T-helper 2 cell treated with Interferon-gamma antibody and Interleukin-4, amounts not matched to agents 5 μg/mL and 100 μg/mL, for 36 hours (primary cell): ENCODE measurements around the gene NELFA.
"Not testable (repeated sequence)": the region's sequence is repeated elsewhere in the genome, so short reads cannot be mapped to it uniquely, and the experiment has no call there.

ENCODE experiments used
- DNase-seq: peaks from one replicate; pipeline ENCODE4 v3.0.0; 2021; ENCODE audit warnings: low spot score
- H3K27ac Mint-ChIP-seq: one replicate; pipeline ENCODE4 v1.8.0; 2021; ENCODE audit warnings: mild to moderate bottlenecking, mixed read lengths
- H3K27me3 Mint-ChIP-seq: one replicate; pipeline ENCODE4 v1.8.0; 2021; ENCODE audit warnings: low read depth, mixed read lengths
- H3K36me3 Mint-ChIP-seq: one replicate; pipeline ENCODE4 v1.8.0; 2021; ENCODE audit warnings: low read depth, mixed read lengths
- H3K4me1 Mint-ChIP-seq: one replicate; pipeline ENCODE4 v1.8.0; 2021; ENCODE audit warnings: low read depth, mixed read lengths
- H3K4me3 Mint-ChIP-seq: one replicate; pipeline ENCODE4 v1.8.0; 2022; ENCODE audit warnings: mild to moderate bottlenecking, moderate library complexity, mixed read lengths
- H3K9me3 Mint-ChIP-seq: one replicate; pipeline ENCODE4 v1.8.0; 2021; ENCODE audit warnings: mixed read lengths

Gene NELFA

GRCh38 chr4:2044119-2044485 lies 35.3 kb upstream of the NELFA start:
- H3K9me3 Mint-ChIP-seq = no peaks in the 10 kb centered on the region
- peak overlapping the region; percentile 40 for H3K4me3 Mint-ChIP-seq
- peaks cover 25% of the 10 kb centered on the region for H3K27me3 Mint-ChIP-seq
- no peaks in the 10 kb centered on the region for H3K36me3 Mint-ChIP-seq
- peaks cover 2% of the 10 kb centered on the region for H3K4me1 Mint-ChIP-seq
- H3K27ac Mint-ChIP-seq = no peak overlapping the region
- no peak for DNase-seq

DNA sequence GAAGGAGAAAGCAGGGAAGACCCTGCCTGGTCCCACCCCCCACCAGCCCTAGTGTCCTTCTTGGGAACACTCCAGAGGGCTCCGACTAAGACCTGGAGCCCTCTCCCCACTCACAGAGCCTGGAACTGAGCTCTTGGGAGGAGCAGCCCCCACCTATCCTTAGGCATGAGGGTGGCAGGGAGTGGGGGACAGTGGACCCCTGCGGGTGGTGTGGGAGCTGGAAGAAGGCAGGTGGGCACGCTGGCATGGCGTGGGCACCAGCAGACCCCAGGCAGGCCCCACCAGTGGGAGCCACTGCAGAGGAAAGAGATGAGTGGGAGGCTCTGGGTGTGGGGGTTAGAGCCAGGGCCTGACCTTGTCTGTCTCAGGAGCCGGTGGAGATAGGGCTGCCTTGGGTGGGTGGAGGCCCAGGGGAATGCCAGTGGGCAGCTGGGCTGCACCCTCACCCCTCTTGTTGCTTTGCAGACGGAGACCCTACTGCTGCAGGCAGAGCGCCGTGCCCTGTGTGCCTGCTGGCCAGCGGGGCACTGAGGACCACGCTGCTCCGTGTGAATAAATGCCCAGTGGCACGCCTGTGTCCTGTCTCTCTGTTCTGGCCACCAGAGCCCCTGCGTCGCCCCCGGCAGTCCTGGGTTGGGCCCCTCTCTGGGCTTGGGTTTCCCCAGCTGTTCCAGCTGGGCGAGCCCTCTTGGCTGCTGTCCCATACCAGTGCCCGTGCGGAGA lies 34.8 kb upstream of the NELFA start:
- Mint-ChIP-seq H3K4me3 (peak overlapping the region; percentile 40), H3K27me3 (peaks cover 30% of the 10 kb centered on the region), H3K9me3 (no peaks in the 10 kb centered on the region), H3K4me1 (peaks cover 2% of the 10 kb centered on the region), H3K27ac (no peak overlapping the region), H3K36me3 (no peaks in the 10 kb centered on the region)
- no peak for DNase-seq

- Mint-ChIP-seq H3K9me3 (no peaks in the 10 kb centered on the region), H3K4me1 (peaks cover 2% of the 10 kb centered on the region), H3K27ac (no peak overlapping the region), H3K36me3 (no peaks in the 10 kb centered on the region), H3K4me3 (peak overlapping the region; percentile 76), H3K27me3 (peaks cover 30% of the 10 kb centered on the region)
- no peak for DNase-seq
Measured at GRCh38 chr4:2042947-2043395, 34.2 kb upstream of the NELFA start.

GRCh38 chr4:2042204-2042946 lies 33.6 kb upstream of the NELFA start:
- peak; percentile 25 for DNase-seq
- no peak overlapping the region for H3K27ac Mint-ChIP-seq
- H3K4me3 Mint-ChIP-seq = peak overlapping the region; percentile 76
- no peaks in the 10 kb centered on the region for H3K9me3 Mint-ChIP-seq
- H3K36me3 Mint-ChIP-seq = no peaks in the 10 kb centered on the region
- peaks cover 30% of the 10 kb centered on the region for H3K27me3 Mint-ChIP-seq
- H3K4me1 Mint-ChIP-seq = peaks cover 2% of the 10 kb centered on the region

DNA sequence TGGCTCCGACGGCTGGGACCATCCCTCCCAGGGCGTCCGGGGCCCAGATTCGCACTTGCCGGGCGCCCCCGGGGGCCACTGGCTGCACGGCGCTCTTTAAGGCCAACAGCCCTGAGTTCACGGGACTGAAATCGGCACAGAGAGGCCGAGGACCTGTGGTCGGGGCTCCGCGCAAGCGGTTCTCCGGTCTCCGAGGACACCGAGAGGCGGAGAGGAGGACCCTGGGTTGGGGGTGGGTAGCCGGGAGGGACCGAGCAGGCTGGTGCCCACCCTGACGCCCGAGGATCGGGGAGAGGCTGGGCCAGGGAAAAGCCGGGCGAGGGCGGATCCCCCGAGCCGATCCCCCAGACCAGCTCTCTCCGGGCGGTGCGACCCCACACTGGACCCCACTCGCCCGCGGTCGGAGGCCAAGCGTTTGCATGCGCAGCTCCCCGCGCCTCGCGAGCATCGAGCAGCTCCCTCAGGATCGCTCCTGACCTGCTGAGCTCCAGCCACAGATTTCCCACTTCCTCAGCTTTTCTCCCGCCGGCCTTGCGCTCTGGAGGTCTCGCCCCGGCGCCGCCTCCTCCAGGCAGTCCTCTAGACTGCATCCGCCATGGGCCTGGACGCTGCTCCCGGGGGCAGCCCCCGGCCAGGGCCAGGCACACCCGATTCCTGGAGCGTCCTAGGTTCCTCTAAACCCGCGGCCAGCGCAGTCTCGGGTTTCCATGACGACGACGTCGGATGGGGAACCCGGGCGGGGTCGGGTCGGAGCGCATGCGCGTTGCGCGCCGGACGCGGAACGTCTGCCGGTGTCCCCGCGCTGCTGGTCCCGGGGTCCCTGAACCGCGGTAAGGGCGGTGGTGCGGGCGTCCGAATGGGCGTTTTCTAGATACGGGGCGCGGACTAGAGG lies 32.7 kb upstream of the NELFA start:
- Mint-ChIP-seq H3K4me3 (peak overlapping the region; percentile 77), H3K27ac (peak overlapping the region; percentile 31), H3K36me3 (no peaks in the 10 kb centered on the region), H3K4me1 (peaks cover 2% of the 10 kb centered on the region), H3K27me3 (peaks cover 39% of the 10 kb centered on the region), H3K9me3 (no peaks in the 10 kb centered on the region)
- peak; percentile 88 for DNase-seq

- H3K4me3 Mint-ChIP-seq = peak overlapping the region; percentile 62
- no peaks in the 10 kb centered on the region for H3K9me3 Mint-ChIP-seq
- no peak for DNase-seq
- no peaks in the 10 kb centered on the region for H3K36me3 Mint-ChIP-seq
- no peak overlapping the region for H3K27ac Mint-ChIP-seq
- peaks cover 2% of the 10 kb centered on the region for H3K4me1 Mint-ChIP-seq
- H3K27me3 Mint-ChIP-seq = peaks cover 45% of the 10 kb centered on the region
Measured at GRCh38 chr4:2040391-2041238, 31.8 kb upstream of the NELFA start.

GRCh38 chr4:2036866-2037265 lies 28.1 kb upstream of the NELFA start:
- DNase-seq = no peak
- Mint-ChIP-seq H3K4me1 (peaks cover 2% of the 10 kb centered on the region), H3K27me3 (peaks cover 58% of the 10 kb centered on the region), H3K9me3 (no peaks in the 10 kb centered on the region), H3K27ac (no peak overlapping the region), H3K36me3 (no peaks in the 10 kb centered on the region), H3K4me3 (no peak overlapping the region)

DNA sequence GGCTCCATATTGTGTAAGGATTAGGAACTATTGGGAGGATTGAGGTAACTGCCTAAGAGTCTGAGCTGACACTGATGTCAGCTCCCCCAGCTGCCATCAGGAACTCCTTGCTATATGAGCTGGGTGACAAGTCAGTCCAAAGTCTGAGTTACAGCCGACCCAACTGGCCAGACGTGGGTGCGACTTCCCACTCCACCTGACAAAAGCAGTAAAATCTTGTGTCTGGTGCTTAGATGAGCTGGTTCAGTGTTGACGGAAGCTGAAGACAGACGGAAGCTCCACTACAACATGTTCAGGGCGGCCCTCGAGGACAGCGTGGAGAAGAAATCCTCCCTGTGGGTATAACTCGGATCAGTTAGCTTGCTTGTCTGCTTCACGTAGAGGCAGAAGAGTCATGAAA lies 27.6 kb upstream of the NELFA start:
- no peak for DNase-seq
- H3K9me3 Mint-ChIP-seq = no peaks in the 10 kb centered on the region
- H3K36me3 Mint-ChIP-seq = no peaks in the 10 kb centered on the region
- no peak overlapping the region for H3K4me3 Mint-ChIP-seq
- no peak overlapping the region for H3K27ac Mint-ChIP-seq
- H3K4me1 Mint-ChIP-seq = peaks cover 2% of the 10 kb centered on the region
- H3K27me3 Mint-ChIP-seq = peaks cover 56% of the 10 kb centered on the region

DNA sequence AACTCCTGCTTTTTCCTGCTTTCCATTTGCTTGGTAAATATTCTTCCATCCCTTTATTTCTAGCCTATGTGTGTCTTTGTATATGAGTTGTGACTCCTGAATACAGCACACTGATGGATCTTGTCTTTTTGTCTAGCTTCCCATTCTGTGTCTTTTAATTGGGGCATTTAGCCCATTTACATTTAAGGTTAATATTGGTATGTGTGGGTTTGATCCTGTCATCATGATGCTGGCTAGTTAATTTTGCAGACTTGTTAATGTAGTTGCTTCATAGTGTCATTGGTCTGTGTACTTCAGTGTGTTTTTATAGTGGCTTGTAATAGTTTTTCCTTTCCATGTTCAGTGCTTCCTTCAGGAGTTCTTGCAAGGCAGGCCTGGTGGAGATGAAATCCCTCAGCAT lies 22.4 kb upstream of the NELFA start:
- not testable (repeated sequence) for H3K4me3 Mint-ChIP-seq, H3K4me1 Mint-ChIP-seq, H3K27ac Mint-ChIP-seq, H3K36me3 Mint-ChIP-seq, DNase-seq
- H3K27me3 Mint-ChIP-seq = peaks cover 63% of the 10 kb centered on the region
- H3K9me3 Mint-ChIP-seq = peaks cover 12% of the 10 kb centered on the region

DNA sequence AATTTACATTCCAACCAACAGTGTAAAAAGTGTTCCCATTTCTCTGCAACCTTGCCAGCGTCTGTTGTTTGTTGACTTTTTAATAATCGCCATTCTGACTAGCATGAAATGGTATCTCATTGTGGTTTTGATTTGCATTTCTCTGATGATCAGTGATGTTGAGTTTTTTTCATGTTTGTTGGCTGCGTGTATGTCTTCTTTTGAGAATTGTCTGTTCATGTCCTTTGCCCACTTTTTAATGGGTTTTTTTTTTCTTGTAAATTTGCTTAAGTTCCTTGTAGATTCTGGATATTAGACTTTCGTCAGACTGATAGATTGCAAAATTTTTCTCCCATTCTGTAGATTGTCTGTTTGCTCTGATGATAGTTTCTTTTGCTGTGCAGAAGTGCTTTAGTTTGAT lies 18.3 kb upstream of the NELFA start:
- H3K27me3 Mint-ChIP-seq = peaks cover 59% of the 10 kb centered on the region
- DNase-seq, H3K36me3 Mint-ChIP-seq, H3K27ac Mint-ChIP-seq, H3K4me1 Mint-ChIP-seq, H3K4me3 Mint-ChIP-seq: not testable (repeated sequence)
- peaks cover 12% of the 10 kb centered on the region for H3K9me3 Mint-ChIP-seq

- DNase-seq = no peak
- no peak overlapping the region for H3K4me3 Mint-ChIP-seq
- H3K9me3 Mint-ChIP-seq = peaks cover 12% of the 10 kb centered on the region
- no peaks in the 10 kb centered on the region for H3K36me3 Mint-ChIP-seq
- peaks cover 64% of the 10 kb centered on the region for H3K27me3 Mint-ChIP-seq
- H3K27ac Mint-ChIP-seq = no peak overlapping the region
- no peaks in the 10 kb centered on the region for H3K4me1 Mint-ChIP-seq
Measured at GRCh38 chr4:2025817-2026216, 17.0 kb upstream of the NELFA start.

DNA sequence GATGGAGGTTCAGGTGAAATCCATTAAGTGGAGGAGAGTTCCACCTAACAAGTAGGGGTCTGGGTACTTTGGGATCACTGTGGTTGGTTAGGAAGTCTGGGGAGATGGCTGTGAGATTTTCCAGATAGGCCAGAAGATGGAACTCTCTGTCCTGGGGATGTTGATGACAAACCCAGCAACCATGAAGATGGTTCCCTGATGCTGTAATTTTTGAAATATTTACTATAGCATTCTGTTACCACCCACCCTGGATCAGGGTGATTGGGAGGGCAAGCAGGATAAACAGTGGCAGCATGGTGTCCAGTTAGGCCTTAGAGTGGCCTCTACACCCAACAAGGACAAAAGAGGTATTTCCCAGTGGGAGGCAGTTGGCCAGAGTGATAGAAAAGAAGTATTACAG lies 15.9 kb upstream of the NELFA start:
- Mint-ChIP-seq H3K36me3 (no peaks in the 10 kb centered on the region), H3K4me1 (no peaks in the 10 kb centered on the region), H3K27me3 (peaks cover 66% of the 10 kb centered on the region), H3K4me3 (no peak overlapping the region), H3K9me3 (peaks cover 12% of the 10 kb centered on the region), H3K27ac (no peak overlapping the region)
- DNase-seq = no peak

DNA sequence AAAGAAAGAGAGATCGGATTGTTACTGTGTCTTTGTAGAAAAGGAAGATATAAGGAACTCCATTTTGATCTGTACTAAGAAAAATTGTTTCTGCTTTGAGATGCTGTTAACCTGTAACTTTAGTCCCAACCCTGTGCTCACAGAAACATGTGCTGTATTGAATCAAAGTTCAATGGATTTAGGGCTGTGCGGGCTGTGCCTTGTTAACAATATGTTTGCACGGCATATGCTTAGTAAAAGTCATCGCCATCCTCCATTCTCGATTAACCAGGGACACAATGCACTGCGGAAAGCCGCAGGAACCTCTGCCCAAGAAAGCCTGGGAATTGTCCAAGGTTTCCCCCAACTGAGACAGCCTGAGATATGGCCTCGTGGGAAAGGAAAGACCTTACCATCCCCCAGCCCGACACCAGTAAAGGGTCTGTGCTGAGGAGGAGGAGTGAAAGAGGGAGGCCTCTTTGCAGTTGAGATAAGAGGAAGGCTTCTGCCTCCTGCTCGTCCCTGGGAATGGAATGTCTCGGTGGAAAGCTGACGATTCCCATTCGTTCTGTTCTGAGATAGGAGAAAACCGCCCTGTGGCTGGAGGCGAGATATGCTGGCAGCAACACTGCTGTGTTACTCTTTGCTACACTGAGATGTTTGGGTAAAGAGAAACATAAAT lies 12.7 kb upstream of the NELFA start:
- not testable (repeated sequence) for H3K4me3 Mint-ChIP-seq, H3K9me3 Mint-ChIP-seq, DNase-seq, H3K4me1 Mint-ChIP-seq, H3K27ac Mint-ChIP-seq, H3K36me3 Mint-ChIP-seq
- H3K27me3 Mint-ChIP-seq = peaks cover 48% of the 10 kb centered on the region
